Trophoblast cell (in vitro differentiated cells and primary cell): ENCODE results near the gene DCDC2C.

ENCODE experiments used
- DNase-seq, 2 donors: peaks; one replicate each; pipeline ENCODE4 v3.0.0-alpha.2; 2016
- H2AFZ ChIP-seq: 2 replicates; pipeline ENCODE4 v1.6.1; 2013; ENCODE audit warnings: low read length, moderate library complexity, mild to moderate bottlenecking; ENCODE audit not compliant: insufficient read depth, poor library complexity
- H2AK5ac ChIP-seq: 2 replicates; pipeline ENCODE4 v1.6.1; 2013; ENCODE audit warnings: mild to moderate bottlenecking, low read length
- H2BK120ac ChIP-seq: 2 replicates; pipeline ENCODE4 v1.6.1; 2013; ENCODE audit warnings: low read length, mild to moderate bottlenecking, moderate library complexity; ENCODE audit not compliant: insufficient read depth, poor library complexity
- H2BK12ac ChIP-seq: 2 replicates; pipeline ENCODE4 v1.6.1; 2013; ENCODE audit warnings: mild to moderate bottlenecking, low read length, moderate library complexity
- H2BK5ac ChIP-seq: 2 replicates; pipeline ENCODE4 v1.6.1; 2013; ENCODE audit warnings: low read length, low read depth, moderate library complexity, mild to moderate bottlenecking; ENCODE audit not compliant: poor library complexity
- H3K14ac ChIP-seq: 2 replicates; pipeline ENCODE4 v1.6.1; 2013; ENCODE audit warnings: mild to moderate bottlenecking, low read length
- H3K18ac ChIP-seq: 2 replicates; pipeline ENCODE4 v1.6.1; 2013; ENCODE audit warnings: mild to moderate bottlenecking, low read length
- H3K23ac ChIP-seq: 2 replicates; pipeline ENCODE4 v1.6.1; 2013; ENCODE audit warnings: low read length
- H3K27ac ChIP-seq: 2 replicates; pipeline ENCODE4 v1.5.1; 2013; ENCODE audit warnings: low read depth, mild to moderate bottlenecking, inconsistent platforms, low read length, moderate library complexity
- H3K27me3 ChIP-seq: 2 replicates; pipeline ENCODE4 v1.6.1; 2013; ENCODE audit warnings: inconsistent platforms, mild to moderate bottlenecking, low read length, moderate library complexity; ENCODE audit not compliant: insufficient read depth
- H3K36me3 ChIP-seq, 2 experiments: 1 replicate in 1 of 2; 2 replicates in 1 of 2; pipeline ENCODE4 v1.6.1; 2013; ENCODE audit warnings: low read length in 2 of 2, mild to moderate bottlenecking in 2 of 2, moderate library complexity in 1 of 2; ENCODE audit not compliant: insufficient read depth in 2 of 2, control insufficient read depth in 1 of 2
- H3K4ac ChIP-seq: 2 replicates; pipeline ENCODE4 v1.6.1; 2013; ENCODE audit warnings: low read depth, mild to moderate bottlenecking, low read length, moderate library complexity
- H3K4me1 ChIP-seq, 2 experiments: 1 replicate in 1 of 2; 2 replicates in 1 of 2; pipeline ENCODE4 v1.6.1; 2013; ENCODE audit warnings: low read length in 2 of 2, mild to moderate bottlenecking in 2 of 2, moderate library complexity in 1 of 2; ENCODE audit not compliant: insufficient read depth in 2 of 2, control insufficient read depth in 1 of 2
- H3K4me2 ChIP-seq: 2 replicates; pipeline ENCODE4 v1.6.1; 2013; ENCODE audit warnings: inconsistent platforms, mild to moderate bottlenecking, low read length, moderate library complexity
- H3K4me3 ChIP-seq: 2 replicates; pipeline ENCODE4 v1.5.1; 2013; ENCODE audit warnings: mild to moderate bottlenecking, low read depth, low read length, inconsistent platforms
- H3K79me1 ChIP-seq: one replicate; pipeline ENCODE4 v1.6.1; 2013; ENCODE audit warnings: low read length
- H3K79me2 ChIP-seq: 2 replicates; pipeline ENCODE4 v1.6.1; 2013; ENCODE audit warnings: low read length, mild to moderate bottlenecking; ENCODE audit not compliant: control insufficient read depth, insufficient read depth, poor library complexity
- H3K9ac ChIP-seq: 2 replicates; pipeline ENCODE4 v1.6.1; 2013; ENCODE audit warnings: mild to moderate bottlenecking, low read length
- H3K9me3 ChIP-seq: 2 replicates; pipeline ENCODE4 v1.6.1; 2013; ENCODE audit warnings: low read depth, mild to moderate bottlenecking, control low read depth, inconsistent platforms, low read length; ENCODE audit not compliant: insufficient read depth
- H4K12ac ChIP-seq: 2 replicates; pipeline ENCODE4 v1.6.1; 2013; ENCODE audit warnings: low read depth, mild to moderate bottlenecking, low read length, moderate library complexity
- H4K8ac ChIP-seq: 2 replicates; pipeline ENCODE4 v1.6.1; 2013; ENCODE audit warnings: low read depth, mild to moderate bottlenecking, low read length, moderate library complexity
- H4K91ac ChIP-seq: one replicate; pipeline ENCODE4 v1.6.1; 2013; ENCODE audit warnings: low read depth, mild to moderate bottlenecking, low read length, moderate library complexity
- WGBS: extraction: QIAGEN DNeasy Blood & Tissue Kit; methylation state at CpG from one replicate; pipeline ENCODE4 v1.1.7; 2013; ENCODE audit warnings: missing lambda C conversion rate; ENCODE audit not compliant: insufficient read length, insufficient coverage; ENCODE audit errors: extremely low coverage; 5-methylcytosine and 5-hydroxymethylcytosine counted together

DCDC2C gene

GRCh38 chr2:3675687-3676086 lies 27.7 kb upstream of the DCDC2C start:
- Histone ChIP-seq H2BK120ac (no peak overlapping the region), H3K4me3 (no peak overlapping the region), H3K79me2 (no peaks in the 10 kb centered on the region)

GRCh38 chr2:3677436-3677835 lies 25.9 kb upstream of the DCDC2C start:
- no peak overlapping the region for H3K9ac ChIP-seq
- no peak overlapping the region for H4K12ac ChIP-seq
- no peak for DNase-seq
- no peak overlapping the region for H2BK12ac ChIP-seq
- no peaks in the 10 kb centered on the region for H3K4me1 ChIP-seq
- peaks cover 6% of the 10 kb centered on the region for H3K9me3 ChIP-seq
- H4K8ac ChIP-seq: no peak overlapping the region
- no peak overlapping the region for H3K4me3 ChIP-seq
- H3K18ac ChIP-seq: no peak overlapping the region
- no peak overlapping the region for H2AFZ ChIP-seq
- H3K27me3 ChIP-seq: no peaks in the 10 kb centered on the region
- no peaks in the 10 kb centered on the region for H3K79me1 ChIP-seq
- no peak overlapping the region for H2BK120ac ChIP-seq
- H3K23ac ChIP-seq: no peak overlapping the region
- H2BK5ac ChIP-seq: no peak overlapping the region
- no peak overlapping the region for H2AK5ac ChIP-seq
- no peak overlapping the region for H3K27ac ChIP-seq
- WGBS: no CpG with 5 or more reads among the region's 9 CpGs
- H3K79me2 ChIP-seq: no peaks in the 10 kb centered on the region
- H3K4ac ChIP-seq: no peak overlapping the region
- no peak overlapping the region for H3K4me2 ChIP-seq
- H3K14ac ChIP-seq: no peak overlapping the region
- no peaks in the 10 kb centered on the region for H3K36me3 ChIP-seq
- H4K91ac ChIP-seq: no peak overlapping the region

More at GRCh38 chr2:3675687-3676086, 27.7 kb upstream of the DCDC2C start:
- Histone ChIP-seq H3K14ac (no peak overlapping the region), H4K8ac (no peak overlapping the region), H4K91ac (no peak overlapping the region), H3K9ac (no peak overlapping the region), H3K79me1 (no peaks in the 10 kb centered on the region), H3K27me3 (no peaks in the 10 kb centered on the region), H2BK5ac (no peak overlapping the region), H4K12ac (no peak overlapping the region), H3K23ac (no peak overlapping the region), H3K4me1 (no peaks in the 10 kb centered on the region), H3K9me3 (peaks cover 6% of the 10 kb centered on the region), H3K4ac (no peak overlapping the region), H3K4me2 (no peak overlapping the region), H3K36me3 (no peaks in the 10 kb centered on the region), H2BK12ac (no peak overlapping the region), H3K27ac (no peak overlapping the region), H2AK5ac (no peak overlapping the region), H3K18ac (no peak overlapping the region), H2AFZ (no peak overlapping the region)
- WGBS: no CpG with 5 or more reads among the region's 4 CpGs
- DNase-seq: no peak

- H3K79me2 ChIP-seq: no peaks in the 10 kb centered on the region
- H3K4me3 ChIP-seq: no peak overlapping the region
- WGBS: no CpG with 5 or more reads among the region's 9 CpGs
- no peak overlapping the region for H4K12ac ChIP-seq
- no peak overlapping the region for H2BK120ac ChIP-seq
- no peak overlapping the region for H3K14ac ChIP-seq
- no peaks in the 10 kb centered on the region for H3K4me1 ChIP-seq
- no peaks in the 10 kb centered on the region for H3K27me3 ChIP-seq
- DNase-seq: no peak
- H2BK12ac ChIP-seq: no peak overlapping the region
- no peak overlapping the region for H2AFZ ChIP-seq
- H3K23ac ChIP-seq: no peak overlapping the region
- H3K9me3 ChIP-seq: peaks cover 5% of the 10 kb centered on the region
- H3K36me3 ChIP-seq: no peaks in the 10 kb centered on the region
- no peak overlapping the region for H4K91ac ChIP-seq
- H3K9ac ChIP-seq: no peak overlapping the region
- no peak overlapping the region for H3K4me2 ChIP-seq
- no peak overlapping the region for H3K4ac ChIP-seq
- H3K79me1 ChIP-seq: no peaks in the 10 kb centered on the region
- H4K8ac ChIP-seq: no peak overlapping the region
- H3K27ac ChIP-seq: no peak overlapping the region
- H2BK5ac ChIP-seq: no peak overlapping the region
- H2AK5ac ChIP-seq: no peak overlapping the region
- no peak overlapping the region for H3K18ac ChIP-seq
These were observed 25.2 kb upstream of the DCDC2C start for GRCh38 chr2:3678212-3678611.

GRCh38 chr2:3679180-3679579 lies 24.2 kb upstream of the DCDC2C start:
- Histone ChIP-seq H3K36me3 (no peaks in the 10 kb centered on the region), H3K4ac (no peak overlapping the region), H2AK5ac (no peak overlapping the region), H3K14ac (no peak overlapping the region), H4K12ac (no peak overlapping the region), H3K4me2 (no peak overlapping the region), H3K79me1 (no peaks in the 10 kb centered on the region), H3K9ac (no peak overlapping the region), H2BK5ac (no peak overlapping the region), H3K23ac (no peak overlapping the region), H3K9me3 (peaks cover 4% of the 10 kb centered on the region), H3K18ac (no peak overlapping the region), H2BK120ac (no peak overlapping the region), H2BK12ac (no peak overlapping the region), H4K8ac (no peak overlapping the region), H4K91ac (no peak overlapping the region), H3K4me3 (no peak overlapping the region), H3K4me1 (no peaks in the 10 kb centered on the region), H3K27me3 (no peaks in the 10 kb centered on the region), H2AFZ (no peak overlapping the region), H3K79me2 (no peaks in the 10 kb centered on the region), H3K27ac (no peak overlapping the region)
- no peak for DNase-seq
- no CpG with 5 or more reads among the region's 2 CpGs for WGBS
